NCI-H446 (cell line): ENCODE results near the gene KIF13A.
"Not testable (repeated sequence)": the region's sequence is repeated elsewhere in the genome, so short reads cannot be mapped to it uniquely, and the experiment has no call there.

Experiments used
- DNase-seq, 2 experiments: peaks; one replicate each; lab custom pipeline; 2025; lab: John Stamatoyannopoulos, UW

KIF13A gene

DNA sequence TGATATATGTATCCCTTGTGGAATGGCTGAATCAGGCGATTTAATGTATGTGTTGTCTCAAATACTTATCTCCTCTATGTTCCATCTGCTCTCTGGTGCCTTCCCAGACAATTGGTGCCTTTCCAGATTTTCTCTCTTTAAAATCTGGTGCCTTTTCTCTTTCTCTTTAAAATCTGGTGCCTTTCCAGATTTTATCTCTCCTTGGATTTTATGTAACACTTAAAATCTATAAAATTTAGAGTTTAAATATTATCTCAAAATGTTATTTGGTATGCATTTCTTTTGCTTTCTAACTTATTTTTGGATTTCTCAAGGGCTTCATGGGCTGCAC lies 116.3 kb downstream of the KIF13A start:
- DNase-seq: peak; percentile 66 to 78

DNA sequence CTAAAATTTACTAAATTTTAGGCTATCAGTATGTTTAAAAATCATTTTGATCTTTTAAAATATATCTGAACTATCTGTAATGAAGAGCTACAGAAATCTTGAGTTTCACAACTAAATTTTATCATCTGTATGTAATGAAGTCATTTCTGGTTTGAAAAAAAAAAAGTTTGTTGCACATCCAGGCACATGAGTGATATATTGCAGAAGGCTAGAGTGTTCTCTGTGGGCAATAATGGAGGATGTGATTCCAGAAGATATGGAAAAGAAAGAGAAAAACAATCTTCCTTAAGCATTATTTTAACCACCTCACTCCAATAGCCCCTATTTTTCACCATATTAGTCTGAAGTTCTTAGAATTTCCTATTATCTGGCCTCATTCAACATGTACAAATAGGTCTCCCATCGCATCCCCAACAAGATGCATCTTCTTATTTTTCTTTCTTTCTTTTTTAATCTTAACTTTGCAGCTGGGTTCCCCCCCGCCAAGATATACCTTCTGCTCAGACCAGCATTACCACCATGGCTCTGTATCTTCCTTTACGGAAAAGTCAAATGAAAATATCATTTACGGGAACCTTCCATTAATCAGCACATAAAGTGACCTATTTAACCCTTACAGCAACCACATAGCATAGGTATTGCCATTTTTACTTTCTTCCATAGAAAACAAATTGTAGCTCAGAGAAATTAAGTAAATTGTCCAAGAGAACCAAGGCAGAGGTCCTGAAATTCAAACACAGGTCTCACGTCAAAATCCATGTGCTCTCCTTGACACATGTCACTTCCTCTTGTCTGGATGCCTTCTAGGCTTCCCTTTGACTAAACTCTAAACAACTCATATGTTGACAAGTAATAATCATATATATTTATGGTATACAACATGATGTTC lies 116.9 kb downstream of the KIF13A start:
- DNase-seq: no peak

DNA sequence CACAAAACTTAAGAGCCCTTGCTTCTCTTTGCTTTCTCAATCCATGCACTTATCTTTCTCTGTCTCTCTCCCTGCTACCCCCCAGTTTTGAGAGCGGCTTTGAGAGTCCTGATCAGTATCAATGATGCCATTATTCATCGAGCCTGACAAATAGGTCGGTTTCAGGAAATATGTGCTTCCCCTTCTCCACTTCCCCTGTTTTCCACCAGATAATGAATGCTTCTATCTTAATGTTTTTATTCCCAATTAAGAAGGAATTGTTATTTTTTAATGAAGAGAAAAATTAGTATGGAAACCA lies 117.7 kb downstream of the KIF13A start:
- no peak for DNase-seq

GRCh38 chr6:17869010-17869752 lies 118.3 kb downstream of the KIF13A start:
- DNase-seq: no peak

- peak; percentile 55 to 88 for DNase-seq
These were observed 119.6 kb downstream of the KIF13A start for GRCh38 chr6:17867880-17868279.

- DNase-seq: no peak
These were observed 120.5 kb downstream of the KIF13A start for GRCh38 chr6:17866876-17867444.

DNA sequence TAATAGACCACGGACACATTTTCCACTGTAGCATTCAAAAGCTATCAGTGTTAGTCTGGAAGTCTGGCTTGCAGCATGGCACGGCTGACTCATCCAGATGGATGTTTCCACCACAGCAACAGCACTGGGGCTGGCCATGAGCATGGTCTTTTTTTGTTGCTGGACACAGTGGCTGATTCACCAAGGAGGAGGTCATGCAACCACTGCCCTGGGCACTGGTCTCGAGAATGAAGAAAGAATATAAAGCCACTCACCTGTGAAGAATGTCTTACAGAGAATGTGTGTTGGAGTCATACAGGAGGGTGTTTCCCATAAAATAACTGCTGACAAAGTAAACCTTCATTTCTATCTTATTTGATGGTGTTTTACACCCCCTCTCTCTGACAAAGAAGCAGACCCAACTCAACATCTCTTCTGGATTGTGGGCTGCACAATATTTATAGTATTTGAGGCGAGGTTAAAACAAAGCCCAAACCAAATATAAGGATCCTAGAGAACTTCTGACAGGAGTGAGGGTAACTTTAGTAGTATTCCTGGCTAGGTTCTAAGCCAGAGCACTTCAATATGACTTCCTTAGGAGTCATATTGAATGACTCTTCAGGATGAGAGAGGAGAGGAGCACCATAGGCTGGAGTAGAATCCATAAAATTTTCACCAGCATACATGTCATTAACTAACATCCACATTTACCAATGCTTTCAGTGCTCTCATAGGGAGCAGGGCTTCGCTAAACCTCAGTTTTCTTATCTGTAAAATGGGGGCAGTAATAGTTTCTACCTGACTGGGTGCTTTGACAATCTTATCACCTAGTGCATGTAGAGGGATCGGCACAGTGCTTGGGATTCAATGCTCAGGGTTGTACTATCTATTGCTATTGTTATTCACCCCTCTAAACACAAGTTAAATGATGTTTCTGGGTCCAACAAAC lies 121.4 kb downstream of the KIF13A start:
- peak in 1 of 2 experiments; percentile 64 for DNase-seq

DNA sequence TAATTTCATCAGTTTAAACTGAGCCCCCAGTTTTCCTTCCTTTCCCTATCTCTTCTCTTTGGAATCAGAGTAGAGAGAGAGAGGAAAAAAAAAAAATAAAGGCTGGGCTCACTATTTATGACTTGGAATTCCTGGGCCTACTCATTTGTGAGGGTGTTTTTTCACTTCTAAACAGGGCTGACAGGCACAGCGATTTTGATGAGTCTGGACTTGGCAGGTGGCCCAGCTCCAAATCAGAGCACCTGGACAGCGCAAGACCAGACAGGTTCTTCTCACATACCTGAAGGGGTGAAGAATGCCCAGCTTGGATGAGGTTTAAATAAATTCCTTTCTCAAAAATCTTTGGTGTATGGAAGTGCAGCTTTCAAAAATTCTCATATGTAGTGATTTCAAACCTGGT lies 122.2 kb downstream of the KIF13A start:
- no peak for DNase-seq

GRCh38 chr6:17863901-17864754 lies 123.3 kb downstream of the KIF13A start:
- DNase-seq: no peak

- DNase-seq: no peak
These were observed 126.1 kb downstream of the KIF13A start for GRCh38 chr6:17861361-17861760.

GRCh38 chr6:17859846-17860245 lies 127.6 kb downstream of the KIF13A start:
- no peak for DNase-seq

DNA sequence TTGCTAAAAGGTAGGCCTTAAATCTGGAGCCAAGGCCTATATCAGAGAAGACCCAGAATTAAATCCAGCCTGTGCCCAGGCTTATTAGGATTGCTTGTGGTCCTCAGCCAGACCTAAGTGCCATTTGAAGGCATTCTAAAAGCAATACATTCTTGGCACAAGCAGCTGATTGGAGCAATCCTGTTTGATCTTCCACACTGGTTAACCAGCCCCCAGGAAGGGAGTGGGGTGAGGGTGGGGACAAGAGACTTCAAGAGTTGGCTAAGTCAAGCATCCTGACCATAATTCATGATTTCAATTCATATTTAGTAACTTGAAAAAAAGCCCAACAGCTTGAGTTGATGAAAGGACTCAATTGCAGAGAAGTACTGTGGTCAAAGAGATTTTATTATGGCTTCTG lies 128.9 kb downstream of the KIF13A start:
- DNase-seq: no peak

DNA sequence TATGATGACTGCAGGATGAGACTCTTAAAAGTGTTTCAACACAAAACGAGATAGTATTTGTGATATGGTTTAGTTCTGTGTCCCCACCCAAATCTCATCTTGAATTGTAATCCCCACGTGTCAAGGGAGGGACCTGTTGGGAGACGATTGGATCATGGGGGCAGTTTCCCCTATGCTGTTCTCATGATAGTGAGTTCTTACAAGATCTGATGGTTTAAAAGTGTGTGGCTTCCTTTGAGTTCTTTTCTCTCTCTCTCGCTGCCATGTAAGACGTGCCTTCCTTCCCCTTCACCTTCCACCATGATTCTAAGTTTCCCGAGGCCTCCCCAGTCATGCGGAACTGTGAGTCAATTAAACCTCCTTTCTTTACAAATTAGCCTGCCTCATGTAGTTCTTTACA lies 130.2 kb downstream of the KIF13A start:
- DNase-seq: not testable (repeated sequence)

GRCh38 chr6:17856306-17856705 lies 131.1 kb downstream of the KIF13A start:
- no peak for DNase-seq

DNA sequence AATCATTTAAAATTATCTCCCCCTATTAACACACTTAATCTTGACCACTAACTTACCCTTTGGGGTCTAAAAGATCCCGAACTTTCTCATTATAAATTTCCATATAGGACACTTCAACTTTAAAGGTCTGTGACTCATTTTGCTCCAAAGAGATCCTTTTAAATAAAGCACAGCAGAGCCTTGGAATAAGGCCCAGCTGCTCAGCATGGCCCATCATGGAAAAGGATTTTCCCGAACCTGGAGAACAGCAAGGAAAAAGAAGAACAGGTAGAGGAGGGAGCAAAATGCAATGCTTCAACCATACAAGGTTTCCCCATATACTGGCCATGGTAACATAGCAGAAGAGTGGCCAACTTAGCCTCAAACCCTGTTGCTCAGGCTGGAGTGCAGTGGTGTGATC lies 132.1 kb downstream of the KIF13A start:
- DNase-seq: no peak

- no peak for DNase-seq
These were observed 133.9 kb downstream of the KIF13A start for GRCh38 chr6:17853533-17853932.

DNA sequence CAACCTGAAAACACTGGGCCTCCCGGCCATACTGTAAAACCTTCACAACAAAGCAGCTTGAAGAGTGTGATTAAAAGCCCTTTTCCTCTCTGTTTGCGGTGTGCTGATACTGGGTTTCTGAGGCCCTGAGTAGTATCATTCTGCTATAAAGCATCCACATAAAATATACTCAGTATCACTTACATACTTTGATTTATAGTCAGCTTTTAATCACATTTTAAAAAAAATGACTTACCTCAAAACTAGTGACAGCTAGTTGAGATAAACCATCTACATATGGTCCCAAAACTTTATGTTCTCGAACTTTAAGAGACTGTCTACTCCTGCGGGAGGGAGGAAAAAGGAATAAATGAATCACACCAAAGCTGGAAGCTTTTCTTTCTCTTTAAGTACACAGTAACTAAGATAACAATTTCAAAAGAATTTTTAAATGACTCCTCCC lies 135.7 kb downstream of the KIF13A start:
- no peak for DNase-seq

DNA sequence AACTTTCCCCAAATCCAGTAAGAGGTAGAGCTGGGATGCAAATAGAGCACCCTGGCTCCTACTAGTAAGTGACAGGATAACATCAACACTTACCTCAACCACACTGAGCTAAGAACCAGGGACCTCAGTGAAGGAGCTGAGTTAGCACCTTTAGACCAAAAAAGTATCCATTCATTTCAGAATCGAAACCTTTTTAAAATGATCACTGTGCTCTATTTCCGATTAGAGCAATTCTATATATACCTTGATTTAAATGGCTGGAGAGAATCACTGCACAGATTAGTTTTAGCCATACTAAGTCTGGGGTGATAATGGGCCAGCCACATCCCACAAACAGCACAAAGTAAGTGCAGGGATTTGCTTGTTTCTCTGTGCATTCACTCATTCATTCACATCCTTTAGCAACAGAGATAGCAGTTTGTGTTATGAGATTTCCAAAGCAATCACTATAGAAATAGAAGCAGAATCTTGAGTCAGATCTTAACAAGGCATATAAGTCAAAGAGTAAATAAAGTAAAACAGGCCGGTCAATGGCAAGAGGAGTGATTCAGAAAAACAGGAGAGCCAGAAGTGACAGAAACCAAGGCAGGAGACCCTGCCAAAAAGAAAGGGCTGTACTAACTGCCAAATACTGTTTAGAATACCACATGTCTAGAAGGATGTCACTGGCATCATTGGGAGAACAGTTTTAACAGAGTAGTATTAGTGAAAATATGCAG lies 136.3 kb downstream of the KIF13A start:
- peak in 1 of 2 experiments; percentile 50 for DNase-seq

- no peak for DNase-seq
These were observed 137.2 kb downstream of the KIF13A start for GRCh38 chr6:17850281-17850680.

DNA sequence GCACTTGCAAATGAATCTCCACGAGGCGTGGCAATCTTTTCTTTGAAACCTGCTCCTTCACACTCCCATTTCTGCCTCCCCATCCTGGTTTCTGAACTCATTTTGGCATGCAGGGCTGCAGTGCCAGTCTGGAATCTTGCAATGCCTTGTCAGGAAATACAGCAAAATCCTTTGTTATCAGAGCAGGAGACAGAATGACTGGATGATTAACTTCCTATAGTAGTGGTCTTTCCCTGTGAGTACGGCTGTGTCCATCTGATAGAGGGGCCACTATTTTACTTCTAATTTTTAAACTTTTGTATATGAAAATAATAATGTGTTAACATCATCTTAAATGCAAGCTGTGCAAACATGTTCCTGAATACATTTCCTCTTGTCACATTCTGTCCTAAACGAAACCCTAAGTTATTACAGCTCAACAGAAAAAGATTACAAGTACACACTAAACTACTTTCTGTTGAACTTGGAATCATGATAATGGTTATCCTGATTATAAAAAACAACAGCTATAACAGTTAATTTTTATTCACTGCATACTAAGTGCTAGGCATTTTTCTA lies 140.2 kb downstream of the KIF13A start:
- DNase-seq: no peak
